ENCODE results near the gene ATRAID.

Gene ATRAID

GRCh38 chr2:27251766-27252165, 39.9 kb downstream of the ATRAID start:
- DNase-seq: no peak

GRCh38 chr2:27255187-27255586, 43.3 kb downstream of the ATRAID start:
- DNase-seq: no peak

DNA sequence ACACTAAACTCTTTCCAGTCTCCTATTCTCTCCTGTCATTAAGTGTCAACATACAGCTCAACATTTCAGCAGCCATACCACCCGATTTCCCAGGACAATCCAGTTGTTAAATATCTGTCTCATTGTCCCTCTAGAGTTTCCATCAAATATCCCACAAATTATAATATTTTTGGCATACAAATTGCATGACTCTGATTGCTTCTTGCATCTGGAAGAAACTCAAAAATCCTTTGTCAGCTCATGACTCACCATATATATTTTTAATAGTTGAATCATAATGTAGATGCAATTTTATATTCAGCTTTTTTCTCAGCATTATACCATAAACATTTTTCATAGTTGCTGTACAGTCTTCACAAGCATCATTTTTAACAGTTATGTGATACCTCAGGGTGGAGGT, 43.8 kb downstream of the ATRAID start:
- no peak for DNase-seq

- DNase-seq: no peak
Observed at GRCh38 chr2:27256855-27257454, 45.1 kb downstream of the ATRAID start.

- DNase-seq: no peak
Observed at GRCh38 chr2:27258051-27258450, 46.2 kb downstream of the ATRAID start.

DNA sequence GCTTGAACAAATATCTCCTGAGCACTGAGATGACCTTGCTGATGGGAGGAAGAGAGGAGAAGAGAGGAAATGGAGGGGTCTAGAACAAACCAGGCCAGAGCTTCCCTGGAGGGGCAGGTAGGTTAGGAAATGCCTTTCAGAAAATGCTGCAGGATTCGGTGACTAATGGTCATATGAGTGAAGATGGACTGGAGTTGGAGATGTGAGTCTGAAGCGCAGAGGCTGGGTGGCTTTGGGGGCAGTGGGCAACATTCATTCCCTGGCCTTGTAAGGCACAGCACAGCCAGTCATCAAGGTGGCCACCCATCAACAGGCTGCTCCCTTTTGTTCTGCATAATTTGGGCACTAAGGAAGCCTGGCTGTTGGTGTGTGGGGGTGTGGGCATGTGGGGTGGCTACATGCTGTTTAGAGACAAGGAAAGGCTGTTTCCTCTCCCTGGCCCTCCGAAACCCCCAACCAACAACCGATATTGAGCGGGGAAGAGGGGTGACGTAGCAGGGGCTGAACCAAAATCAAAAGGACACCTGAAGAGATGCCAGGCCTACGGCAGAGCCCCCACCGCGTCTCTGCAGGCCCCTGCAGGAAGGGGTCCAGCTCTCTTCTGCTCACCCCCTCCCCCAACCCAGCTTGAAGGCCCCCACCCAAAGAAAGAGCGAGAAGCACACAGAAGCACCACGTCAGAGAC, 49.5 kb downstream of the ATRAID start:
- DNase-seq: no peak

DNA sequence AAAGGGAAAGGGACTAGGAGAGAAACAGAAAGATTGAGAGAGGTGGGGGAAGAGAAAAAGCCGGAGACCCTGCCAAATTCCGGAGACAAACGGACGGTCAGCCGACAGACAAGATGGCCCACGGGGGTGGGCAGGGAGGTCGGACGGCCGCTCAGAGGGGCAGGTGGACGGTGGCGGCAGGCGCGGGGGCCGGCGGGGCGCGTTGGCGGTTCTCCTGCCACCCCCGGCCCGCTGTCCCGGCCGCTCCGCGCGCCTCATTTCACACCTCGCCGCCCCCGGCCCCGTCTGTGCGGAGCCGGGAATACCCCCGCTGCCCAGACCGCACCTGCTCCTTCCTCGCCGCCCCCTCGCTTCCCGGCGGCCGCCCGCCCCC, 50.1 kb downstream of the ATRAID start:
- no peak for DNase-seq

GRCh38 chr2:27262379-27263286, 50.8 kb downstream of the ATRAID start, which contains the start of gene SLC30A3:
TSS of gene SLC30A3 (minus strand) at chr2:27263047. CDS start at chr2:27262906, 141 bp downstream.
- peak; percentile 63 to 71 for DNase-seq

DNA sequence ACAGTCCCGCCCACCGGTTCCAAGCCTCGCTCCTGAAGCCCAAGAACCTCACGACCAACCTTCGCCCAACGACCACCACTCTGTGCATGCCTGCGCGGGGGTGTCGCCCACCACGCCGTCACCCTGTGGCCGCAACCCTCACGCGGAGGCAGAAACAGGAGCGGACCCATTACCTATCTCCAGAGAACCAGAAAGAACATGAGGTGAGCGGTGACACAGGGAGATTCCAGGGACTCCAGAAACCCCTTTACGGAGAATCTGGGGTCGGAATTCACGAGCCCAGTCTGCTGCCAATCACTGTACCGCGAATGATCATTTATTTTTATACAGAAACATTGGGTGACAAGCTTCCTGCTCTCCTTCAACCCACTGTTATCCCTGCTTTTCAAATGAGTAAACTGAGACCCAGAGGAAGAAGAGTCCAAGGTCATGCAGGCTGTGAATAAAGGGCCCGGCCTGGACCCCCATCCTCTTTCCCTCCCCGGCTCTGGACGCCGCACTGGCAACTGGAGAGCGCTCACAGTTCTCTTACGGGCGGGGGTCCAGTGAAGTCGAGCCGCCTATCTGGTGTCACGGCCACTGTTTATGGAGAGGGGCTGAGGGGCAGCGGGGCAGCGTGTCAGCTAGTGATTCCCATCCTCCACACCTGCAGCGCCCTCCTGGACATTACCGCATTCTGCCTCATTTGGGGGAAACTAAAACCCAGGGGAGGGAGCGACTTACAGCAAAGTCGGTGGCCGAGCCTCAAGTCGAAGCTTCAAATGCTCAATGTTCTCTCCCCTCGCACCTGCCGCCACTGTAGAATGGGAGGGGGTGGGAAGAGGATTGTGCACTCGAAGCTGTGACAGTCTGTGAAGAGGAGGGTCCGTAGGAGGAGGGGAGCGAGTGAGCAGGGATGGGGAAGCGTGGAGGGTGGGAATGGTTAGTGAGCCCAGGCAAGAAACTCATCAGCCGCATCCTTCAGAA, 51.7 kb downstream of the ATRAID start:
- no peak for DNase-seq

GRCh38 chr2:27264253-27264752, 52.5 kb downstream of the ATRAID start:
- DNase-seq: no peak

GRCh38 chr2:27264753-27265535, 53.1 kb downstream of the ATRAID start:
- peak; percentile 46 to 48 for DNase-seq

- DNase-seq: no peak
Observed at GRCh38 chr2:27265536-27265870, 53.7 kb downstream of the ATRAID start.

All from activated CD4-positive, alpha-beta T cell treated with anti-CD3 and anti-CD28 coated beads, Interleukin-2, amount 50 U/mL, for 4 hours (primary cell).